Duodenal mucosa (tissue), 2 donors: ENCODE measurements around the gene SEC11A.
"Not testable (repeated sequence)": the region's sequence is repeated elsewhere in the genome, so short reads cannot be mapped to it uniquely, and the experiment has no call there.

ENCODE experiments used
- H3K27ac ChIP-seq: one replicate; pipeline ENCODE4 v1.7.0; 2013; ENCODE audit warnings: low read depth, low read length
- H3K27me3 ChIP-seq, 2 donors: one replicate each; pipeline ENCODE4 v1.7.0; 2013; ENCODE audit warnings: low read length in 2 of 2, control low read depth in 1 of 2; ENCODE audit not compliant: insufficient read depth in 2 of 2, control insufficient read depth in 1 of 2
- H3K36me3 ChIP-seq, 2 donors: one replicate each; pipeline ENCODE4 v1.7.0; 2013; ENCODE audit warnings: low read length in 2 of 2, control low read depth in 1 of 2; ENCODE audit not compliant: insufficient read depth in 2 of 2, control insufficient read depth in 1 of 2
- H3K4me1 ChIP-seq, 2 donors: one replicate each; pipeline ENCODE4 v1.7.0; 2013; ENCODE audit warnings: low read length in 2 of 2, control low read depth in 1 of 2; ENCODE audit not compliant: insufficient read depth in 2 of 2, control insufficient read depth in 1 of 2
- H3K4me3 ChIP-seq, 2 donors: one replicate each; pipeline ENCODE4 v1.7.0; 2013; ENCODE audit warnings: low read length in 2 of 2, low read depth in 1 of 2
- H3K9ac ChIP-seq, 2 donors: one replicate each; pipeline ENCODE4 v1.7.0; 2013; ENCODE audit warnings: low read length in 2 of 2, low read depth in 1 of 2
- H3K9me3 ChIP-seq, 2 donors: one replicate each; pipeline ENCODE4 v1.7.0; 2013; ENCODE audit warnings: low read length in 2 of 2, control low read depth in 1 of 2; ENCODE audit not compliant: control insufficient read depth in 1 of 2

SEC11A gene

GRCh38 chr15:84647726-84648125, 68.2 kb downstream of the SEC11A start:
- Histone ChIP-seq H3K4me1 (peaks cover 0 to 5% of the 10 kb centered on the region in 2 donors), H3K9ac (no peak overlapping the region), H3K27me3 (no peaks in the 10 kb centered on the region), H3K9me3 (no peaks in the 10 kb centered on the region), H3K36me3 (peaks cover 37 to 75% of the 10 kb centered on the region in 2 donors), H3K27ac (no peak overlapping the region), H3K4me3 (no peak overlapping the region)

GRCh38 chr15:84645997-84646396, 69.9 kb downstream of the SEC11A start:
- Histone ChIP-seq H3K27me3 (no peaks in the 10 kb centered on the region), H3K36me3 (peaks cover 37 to 79% of the 10 kb centered on the region in 2 donors)

GRCh38 chr15:84645496-84645895, 70.4 kb downstream of the SEC11A start:
- Histone ChIP-seq H3K9me3 (no peaks in the 10 kb centered on the region), H3K36me3 (peaks cover 37 to 84% of the 10 kb centered on the region in 2 donors), H3K9ac (no peak overlapping the region), H3K27ac (no peak overlapping the region), H3K27me3 (no peaks in the 10 kb centered on the region), H3K4me3 (no peak overlapping the region), H3K4me1 (no peaks in the 10 kb centered on the region)

More at GRCh38 chr15:84645997-84646396, 69.9 kb downstream of the SEC11A start:
- H3K4me3 ChIP-seq: no peak overlapping the region
- H3K4me1 ChIP-seq: no peaks in the 10 kb centered on the region
- no peak overlapping the region for H3K27ac ChIP-seq
- H3K9me3 ChIP-seq: no peaks in the 10 kb centered on the region
- H3K9ac ChIP-seq: no peak overlapping the region

- no peaks in the 10 kb centered on the region for H3K9me3 ChIP-seq
- H3K4me1 ChIP-seq: no peaks in the 10 kb centered on the region
- no peak overlapping the region for H3K4me3 ChIP-seq
- no peak overlapping the region for H3K9ac ChIP-seq
- H3K27me3 ChIP-seq: no peaks in the 10 kb centered on the region
- H3K36me3 ChIP-seq: peaks cover 43 to 90% of the 10 kb centered on the region in 2 donors
- no peak overlapping the region for H3K27ac ChIP-seq
Observed at GRCh38 chr15:84643838-84644237, 72.1 kb downstream of the SEC11A start.

GRCh38 chr15:84642640-84643039, 73.3 kb downstream of the SEC11A start:
- H3K9ac ChIP-seq, H3K4me3 ChIP-seq, H3K9me3 ChIP-seq, H3K27me3 ChIP-seq, H3K27ac ChIP-seq, H3K4me1 ChIP-seq: not testable (repeated sequence)
- peaks cover 31 to 85% of the 10 kb centered on the region in 2 donors for H3K36me3 ChIP-seq

GRCh38 chr15:84641871-84642270, 74.1 kb downstream of the SEC11A start:
- H3K27ac ChIP-seq, H3K9ac ChIP-seq, H3K9me3 ChIP-seq, H3K4me3 ChIP-seq, H3K4me1 ChIP-seq, H3K27me3 ChIP-seq: not testable (repeated sequence)
- peaks cover 30 to 79% of the 10 kb centered on the region in 2 donors for H3K36me3 ChIP-seq

- no peaks in the 10 kb centered on the region for H3K27me3 ChIP-seq
- no peak overlapping the region for H3K4me3 ChIP-seq
- H3K36me3 ChIP-seq: peaks cover 14 to 48% of the 10 kb centered on the region in 2 donors
- no peak overlapping the region for H3K27ac ChIP-seq
- no peaks in the 10 kb centered on the region for H3K9me3 ChIP-seq
- H3K9ac ChIP-seq: no peak overlapping the region
- H3K4me1 ChIP-seq: peaks cover 7 to 12% of the 10 kb centered on the region in 2 donors
Observed at GRCh38 chr15:84638103-84638502, 77.8 kb downstream of the SEC11A start.

- Histone ChIP-seq H3K4me1 (peaks cover 20 to 26% of the 10 kb centered on the region in 2 donors), H3K4me3 (peak overlapping the region; percentile 79 to 83), H3K9ac (peak overlapping the region; percentile 48 to 71), H3K27ac (peak overlapping the region; percentile 87), H3K27me3 (no peaks in the 10 kb centered on the region), H3K36me3 (peaks cover 2 to 13% of the 10 kb centered on the region in 2 donors), H3K9me3 (no peaks in the 10 kb centered on the region)
Observed at GRCh38 chr15:84634228-84634837, 81.6 kb downstream of the SEC11A start.

GRCh38 chr15:84633311-84634227, 82.4 kb downstream of the SEC11A start:
- peak overlapping the region; percentile 48 to 71 for H3K9ac ChIP-seq
- H3K27me3 ChIP-seq: no peaks in the 10 kb centered on the region
- H3K9me3 ChIP-seq: no peaks in the 10 kb centered on the region
- peak overlapping the region; percentile 87 for H3K27ac ChIP-seq
- H3K4me3 ChIP-seq: peak overlapping the region; percentile 79 to 83
- peaks cover 20 to 26% of the 10 kb centered on the region in 2 donors for H3K4me1 ChIP-seq
- peaks cover 0 to 8% of the 10 kb centered on the region in 2 donors for H3K36me3 ChIP-seq

- Histone ChIP-seq H3K4me1 (peaks cover 20 to 26% of the 10 kb centered on the region in 2 donors), H3K27ac (peak overlapping the region; percentile 35), H3K9ac (peak overlapping the region; percentile 67 to 79), H3K4me3 (peak overlapping the region; percentile 79 to 91), H3K36me3 (no peaks in the 10 kb centered on the region), H3K9me3 (no peaks in the 10 kb centered on the region), H3K27me3 (no peaks in the 10 kb centered on the region)
Observed at GRCh38 chr15:84631706-84632272, 84.2 kb downstream of the SEC11A start.
